Activated CD4-positive, alpha-beta T cell treated with anti-CD3 and anti-CD28 coated beads for 36 hours (primary cell): ENCODE measurements around the gene SPECC1. TPM values are rescaled to one million over a fixed set of nuclear protein-coding genes. Genes with fewer than 3 reads are reported as not detected.
"Not testable (repeated sequence)": the region's sequence is repeated elsewhere in the genome, so short reads cannot be mapped to it uniquely, and the experiment has no call there.

ENCODE experiments used
- ATAC-seq: fragments of 200-7000 bp; cut with Tn5 transposase; one replicate; pipeline ENCODE4 v1.10.0; 2021; ENCODE audit warnings: mild to moderate bottlenecking, moderate library complexity
- CTCF ChIA-PET: fragments of 350-600 bp; sonication (Branson Sonifier 250); formaldehyde crosslinking; loops from one replicate; lab custom pipeline; 2021; ENCODE audit warnings: antibody characterized with exemption; lab: Charles Lee
- POLR2A ChIA-PET: fragments of 350-600 bp; sonication (Branson Sonifier 250); formaldehyde crosslinking; loops from one replicate; lab custom pipeline; 2021; ENCODE audit warnings: antibody characterized with exemption, inconsistent platforms; lab: Charles Lee
- DNase-seq: peaks from one replicate; pipeline ENCODE4 v3.0.0-alpha.2; 2020
- H3K27ac Mint-ChIP-seq: one replicate; pipeline ENCODE4 v1.8.0; 2021; ENCODE audit warnings: mixed read lengths
- H3K27me3 Mint-ChIP-seq: one replicate; pipeline ENCODE4 v1.8.0; 2021; ENCODE audit warnings: mixed read lengths
- H3K36me3 Mint-ChIP-seq: one replicate; pipeline ENCODE4 v1.8.0; 2021; ENCODE audit warnings: low read depth, mixed read lengths
- H3K4me1 Mint-ChIP-seq: one replicate; pipeline ENCODE4 v1.8.0; 2021; ENCODE audit warnings: mixed read lengths
- H3K4me3 Mint-ChIP-seq: one replicate; pipeline ENCODE4 v1.8.0; 2021; ENCODE audit warnings: mild to moderate bottlenecking, moderate library complexity, mixed read lengths
- H3K9me3 Mint-ChIP-seq: one replicate; pipeline ENCODE4 v1.8.0; 2021; ENCODE audit warnings: low read depth, mixed read lengths
- intact Hi-C, 2 experiments: fragments of 100-400 bp; cut with DNase I in 1 of 2; cut with micrococcal nuclease in 1 of 2; formaldehyde crosslinking; loops; one replicate each; pipeline versions ENCODE4 v1.14.2 to v1.15.1; 2022 to 2024; cut with DNase I, micrococcal nuclease
- total RNA-seq, 2 experiments: library from RNA; stranded (reverse); gene quantifications; one replicate each; pipeline ENCODE4 v1.2.3, GENCODE V29; 2021

The SPECC1 gene
- total RNA-seq, 2 experiments from 2014 or later, result 6.1 to 10.4 TPM

DNA sequence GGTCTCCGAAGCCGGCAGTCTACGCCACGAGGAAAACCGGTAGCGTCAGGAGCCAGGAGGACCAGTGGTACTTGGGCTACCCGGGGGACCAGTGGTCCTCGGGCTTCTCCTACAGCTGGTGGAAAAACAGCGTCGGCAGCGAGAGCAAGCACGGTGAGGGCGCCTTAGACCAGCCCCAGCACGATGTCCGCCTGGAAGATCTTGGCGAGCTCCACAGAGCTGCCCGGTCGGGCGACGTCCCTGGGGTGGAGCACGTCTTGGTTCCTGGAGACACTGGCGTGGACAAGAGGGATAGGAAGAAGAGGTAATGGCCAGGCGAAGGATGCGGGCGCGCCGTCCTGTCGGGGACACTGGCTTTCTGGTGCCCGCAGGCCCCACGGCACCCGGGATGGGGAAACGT, 312.2 kb downstream of the SPECC1 start:
- H3K27ac Mint-ChIP-seq, result peak overlapping the region; percentile 67
- H3K4me3 Mint-ChIP-seq, H3K27me3 Mint-ChIP-seq, H3K9me3 Mint-ChIP-seq, H3K4me1 Mint-ChIP-seq, DNase-seq, H3K36me3 Mint-ChIP-seq, POLR2A ChIA-PET: not testable (repeated sequence)
- CTCF ChIA-PET, result interaction anchor here (0.8 to 2.2 kb wide), 7 partner anchors 30 to 199 kb away, joined by 3 to 17 read pairs (median 3); no protein-coding TSS in a partner anchor
- intact Hi-C loops, result loop anchor here (2.0 to 5.0 kb wide), 2 partner anchors 199 to 329 kb away; no protein-coding TSS in a partner anchor
- peak; percentile 3 for ATAC-seq

DNA sequence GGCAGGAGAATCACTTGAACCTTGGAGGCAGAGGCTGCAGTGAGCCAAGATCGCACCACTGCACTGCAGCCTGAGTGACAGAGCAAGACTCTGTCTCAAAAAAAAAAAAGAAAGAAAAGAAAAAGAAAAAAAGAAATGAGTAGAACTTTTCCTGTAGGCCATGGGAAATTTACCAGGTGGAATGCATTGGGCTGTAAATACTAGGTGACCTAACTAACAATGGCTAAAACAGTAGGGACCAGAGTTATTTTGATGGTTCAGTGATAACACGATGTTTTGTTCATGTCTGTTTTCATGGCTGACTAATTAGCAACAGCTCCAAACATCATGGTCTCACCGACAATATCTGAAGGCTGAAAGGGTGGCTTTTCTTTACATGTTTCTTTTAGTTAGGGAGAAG, 318.6 kb downstream of the SPECC1 start:
- H3K27ac Mint-ChIP-seq, CTCF ChIA-PET, ATAC-seq, DNase-seq, H3K4me3 Mint-ChIP-seq, H3K4me1 Mint-ChIP-seq, POLR2A ChIA-PET, H3K36me3 Mint-ChIP-seq, H3K27me3 Mint-ChIP-seq, intact Hi-C loops, H3K9me3 Mint-ChIP-seq: not testable (repeated sequence)

DNA sequence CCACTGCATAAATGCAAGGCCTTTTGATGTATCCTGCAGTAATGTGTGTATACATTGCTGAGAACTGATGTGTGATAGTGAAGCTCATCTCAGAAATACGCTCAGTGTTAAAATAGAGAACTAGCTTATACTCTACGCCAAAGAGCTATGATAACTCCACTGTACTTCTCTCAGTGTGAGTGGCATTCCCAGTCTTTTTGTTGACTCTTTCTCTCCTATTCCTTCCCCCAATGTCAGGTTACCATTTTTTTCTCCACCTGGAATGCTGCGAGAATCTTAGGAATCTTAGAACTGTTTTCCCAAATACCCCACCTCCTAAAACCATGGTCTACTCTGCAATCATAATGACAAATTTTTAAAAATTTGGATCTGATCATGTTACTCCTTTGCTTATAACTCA, 342.2 kb downstream of the SPECC1 start:
- DNase-seq, H3K4me1 Mint-ChIP-seq, H3K9me3 Mint-ChIP-seq, POLR2A ChIA-PET, H3K27me3 Mint-ChIP-seq, H3K36me3 Mint-ChIP-seq, CTCF ChIA-PET, intact Hi-C loops, H3K27ac Mint-ChIP-seq, ATAC-seq, H3K4me3 Mint-ChIP-seq: not testable (repeated sequence)

DNA sequence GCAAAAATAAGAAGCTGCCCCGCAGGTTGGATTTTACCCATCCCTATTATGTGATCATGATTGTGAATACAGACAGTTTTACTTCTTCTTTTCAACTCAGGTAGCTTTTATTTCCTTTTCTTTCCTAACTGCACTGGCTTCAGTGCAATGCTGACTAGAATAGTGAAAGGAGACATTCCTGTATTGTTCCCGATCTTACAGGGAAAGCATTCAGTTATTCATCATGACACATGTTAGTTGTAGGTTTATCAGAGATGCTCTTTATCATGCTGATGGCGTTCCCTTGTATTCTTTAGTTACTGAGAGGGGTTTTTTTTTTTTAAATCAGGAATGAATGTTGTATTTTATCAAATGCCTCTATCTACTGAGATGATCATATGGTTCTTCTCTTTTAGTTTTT, 343.4 kb downstream of the SPECC1 start:
- H3K27me3 Mint-ChIP-seq, H3K4me3 Mint-ChIP-seq, intact Hi-C loops, H3K4me1 Mint-ChIP-seq, CTCF ChIA-PET, H3K27ac Mint-ChIP-seq, ATAC-seq, H3K36me3 Mint-ChIP-seq, POLR2A ChIA-PET, DNase-seq, H3K9me3 Mint-ChIP-seq: not testable (repeated sequence)

DNA sequence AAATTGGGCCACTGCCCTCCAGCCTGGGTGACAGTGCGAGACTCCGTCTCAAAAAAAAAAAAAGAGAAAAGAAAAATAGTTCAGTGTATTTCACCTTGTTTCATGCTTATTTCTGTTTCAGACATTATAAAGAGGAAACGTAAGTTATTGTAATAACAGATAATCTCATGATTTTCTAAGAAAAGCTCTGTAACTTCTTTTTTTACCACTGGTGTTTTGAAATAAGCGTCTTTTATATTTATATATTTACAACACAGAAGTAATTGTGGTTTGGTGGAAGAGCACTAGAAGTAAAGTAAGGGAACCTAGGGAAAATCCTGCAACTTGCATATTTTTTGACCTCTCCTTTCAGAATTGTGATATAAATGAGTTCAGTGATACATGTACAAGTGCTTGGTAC, 354.7 kb downstream of the SPECC1 start:
- H3K36me3 Mint-ChIP-seq, POLR2A ChIA-PET, CTCF ChIA-PET, H3K27me3 Mint-ChIP-seq, H3K27ac Mint-ChIP-seq, intact Hi-C loops, H3K4me3 Mint-ChIP-seq, DNase-seq, ATAC-seq, H3K4me1 Mint-ChIP-seq, H3K9me3 Mint-ChIP-seq: not testable (repeated sequence)

Other genes starting within 250 kb of the SPECC1 start
- gene ULK2, start 141.4 kb upstream of the SPECC1 start, total RNA-seq, result 10 to 100 TPM; 12.9 to 13.1 TPM
- gene AKAP10, start 31.5 kb upstream of the SPECC1 start, total RNA-seq, result 10 to 100 TPM; 31.6 to 35.9 TPM